Endodermal cell (in vitro differentiated cells): ENCODE data around the gene SGCE. TPM values are rescaled to one million over a fixed set of nuclear protein-coding genes. Genes with fewer than 3 reads are reported as not detected.

Source experiments
- DNase-seq: peaks from one replicate; pipeline ENCODE4 v3.0.0-alpha.2; 2017
- H3K27ac ChIP-seq: 2 replicates; pipeline ENCODE4 v1.5.1; 2013; ENCODE audit warnings: mild to moderate bottlenecking, low read depth, low read length, moderate library complexity
- H3K27me3 ChIP-seq: 2 replicates; pipeline ENCODE4 v1.6.1; 2013; ENCODE audit warnings: mild to moderate bottlenecking, low read length, moderate library complexity; ENCODE audit not compliant: insufficient read depth, control insufficient read depth, poor library complexity, severe bottlenecking
- H3K36me3 ChIP-seq: 2 replicates; pipeline ENCODE4 v1.7.0; 2013; ENCODE audit warnings: mild to moderate bottlenecking, low read length, moderate library complexity; ENCODE audit not compliant: control insufficient read depth, insufficient read depth
- H3K4me1 ChIP-seq: one replicate; pipeline ENCODE4 v1.7.0; 2013; ENCODE audit warnings: low read length; ENCODE audit not compliant: control insufficient read depth, insufficient read depth
- H3K4me3 ChIP-seq: 2 replicates; pipeline ENCODE4 v1.5.1; 2013; ENCODE audit warnings: mild to moderate bottlenecking, low read length, moderate library complexity
- H3K9ac ChIP-seq: 2 replicates; pipeline ENCODE4 v1.6.1; 2013; ENCODE audit warnings: mild to moderate bottlenecking, low read length, moderate library complexity; ENCODE audit not compliant: poor library complexity, severe bottlenecking; ENCODE audit errors: extremely low read depth
- H3K9me3 ChIP-seq: 2 replicates; pipeline ENCODE4 v1.6.1; 2013; ENCODE audit warnings: mild to moderate bottlenecking, low read length, moderate library complexity; ENCODE audit not compliant: control insufficient read depth
- H3K27ac Mint-ChIP-seq: 2 replicates; pipeline ENCODE4 v1.8.0; 2020; ENCODE audit warnings: mixed read lengths
- H3K27me3 Mint-ChIP-seq: 2 replicates; pipeline ENCODE4 v1.8.0; 2021; ENCODE audit warnings: mild to moderate bottlenecking, mixed read lengths; ENCODE audit not compliant: insufficient read depth
- H3K36me3 Mint-ChIP-seq: 2 replicates; pipeline ENCODE4 v1.8.0; 2020; ENCODE audit warnings: low read depth, mixed read lengths
- H3K4me1 Mint-ChIP-seq: 2 replicates; pipeline ENCODE4 v1.8.0; 2020; ENCODE audit warnings: mixed read lengths
- H3K4me3 Mint-ChIP-seq: 2 replicates; pipeline ENCODE4 v1.8.0; 2020; ENCODE audit warnings: mild to moderate bottlenecking, moderate library complexity, mixed read lengths
- H3K9me3 Mint-ChIP-seq: 2 replicates; pipeline ENCODE4 v1.8.0; 2020; ENCODE audit warnings: mild to moderate bottlenecking, mixed read lengths
- CTCF ChIP-seq: fragments of 200-600 bp; sonication (generic); conservative IDR thresholded peaks from 2 replicates; pipeline ENCODE4 v1.5.0; 2021; ENCODE audit warnings: antibody characterized with exemption, mild to moderate bottlenecking
- WGBS, 2 experiments: methylation state at CpG; one replicate each; pipeline versions ENCODE4 v1.1.5 to v1.1.7; 2013; ENCODE audit warnings: missing lambda C conversion rate in 2 of 2, mixed read lengths in 1 of 2; ENCODE audit not compliant: insufficient coverage in 1 of 2, insufficient read length in 1 of 2; 5-methylcytosine and 5-hydroxymethylcytosine counted together
- total RNA-seq, 2 donors: library from RNA; stranded (reverse); fragmentation: NEBNext Ultra II Directional in 1 of 2; extraction: Animal tissue kit (Norgen Biotek cat#: 25700) in 1 of 2; gene quantifications; 2 replicates in 1 of 2; 3 replicates in 1 of 2; pipeline ENCODE4 v1.2.1, GENCODE V29; 2021

SGCE gene
- total RNA-seq, 2 donors from 2014 or later = 40.9 to 45.9 TPM

DNA sequence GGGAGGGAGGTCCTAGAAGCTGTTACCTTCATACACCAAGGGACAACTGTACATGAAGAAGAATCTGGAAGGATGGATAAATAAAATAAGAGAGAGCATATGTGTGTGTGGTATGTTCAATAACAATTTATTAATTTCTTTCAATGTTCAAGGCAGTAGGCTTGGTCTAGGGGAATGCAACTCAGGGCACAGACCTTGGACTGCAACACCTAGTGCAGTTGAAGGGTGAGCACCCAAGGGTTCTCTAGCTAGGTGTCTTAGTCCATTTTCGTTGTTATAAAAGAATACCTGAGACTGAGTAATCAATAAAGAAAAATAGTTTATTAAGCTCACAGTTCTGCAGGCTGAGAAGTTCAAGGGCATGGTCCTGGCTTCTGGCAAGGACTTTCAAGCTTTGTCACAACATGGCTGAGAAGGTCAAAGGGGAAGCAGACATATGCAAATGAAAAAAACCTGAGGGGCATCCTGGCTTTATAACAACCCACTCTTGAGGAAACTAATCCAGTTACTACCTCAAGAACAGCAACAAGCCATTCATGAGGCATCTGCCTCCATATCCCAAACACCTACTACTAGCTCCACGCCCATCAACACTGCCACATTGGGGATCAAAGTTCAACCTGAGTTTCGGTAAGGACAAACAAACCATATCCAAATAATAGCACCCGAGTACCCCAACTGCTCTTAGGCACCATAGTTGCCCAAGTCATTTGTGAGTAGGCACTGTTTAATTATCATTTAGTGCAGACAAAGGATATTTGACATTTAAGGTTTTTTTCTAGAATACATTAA lies 15.7 kb upstream of the SGCE start:
- Mint-ChIP-seq H3K9me3 (no peaks in the 10 kb centered on the region), H3K36me3 (no peaks in the 10 kb centered on the region), H3K4me3 (no peak overlapping the region), H3K27me3 (no peaks in the 10 kb centered on the region), H3K4me1 (no peaks in the 10 kb centered on the region), H3K27ac (no peak overlapping the region)
- no peak overlapping the region for H3K27ac ChIP-seq
- WGBS, 2 experiments = 89 to 100% methylated on average over 3 to 4 of the region's 4 CpGs
- no peaks in the 10 kb centered on the region for H3K9me3 ChIP-seq
- H3K36me3 ChIP-seq = no peaks in the 10 kb centered on the region
- TF ChIP-seq CTCF = no peak
- no peak for DNase-seq
- no peaks in the 10 kb centered on the region for H3K27me3 ChIP-seq
- no peak overlapping the region for H3K4me3 ChIP-seq
- H3K4me1 ChIP-seq = no peaks in the 10 kb centered on the region
- no peak overlapping the region for H3K9ac ChIP-seq

DNA sequence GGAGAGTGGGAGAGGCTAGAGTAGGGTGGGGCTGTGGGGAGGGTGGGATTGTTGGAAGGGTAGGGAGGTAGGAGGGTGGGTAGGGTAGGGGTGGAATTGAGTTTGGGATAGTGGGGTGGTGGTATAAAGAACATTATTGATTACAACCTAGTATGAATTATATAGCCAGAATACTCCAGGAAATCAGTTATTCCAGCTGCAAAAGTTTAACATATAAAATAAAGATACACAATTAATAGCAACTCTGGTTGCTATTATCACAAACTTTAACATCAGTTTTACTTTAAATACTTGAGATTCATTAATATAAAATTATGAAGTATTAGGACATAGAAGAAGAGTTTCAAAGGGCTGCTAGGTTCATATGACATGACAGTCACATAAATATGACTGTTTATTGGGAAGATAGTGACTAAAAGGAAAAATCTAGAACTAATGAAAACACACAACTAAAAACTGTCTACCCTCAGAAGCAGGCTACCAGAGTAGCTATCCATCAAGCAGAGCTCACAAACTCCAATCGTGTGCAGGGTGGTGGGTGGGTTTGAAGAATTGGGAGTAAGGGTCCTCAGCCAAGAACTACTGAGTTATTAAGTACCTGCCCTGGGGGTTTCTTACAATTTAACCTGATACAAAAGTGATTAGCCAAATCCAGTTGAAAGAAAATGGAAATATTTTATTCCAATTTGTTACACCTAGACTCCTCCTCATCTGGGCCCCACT lies 14.0 kb upstream of the SGCE start:
- no peaks in the 10 kb centered on the region for H3K27me3 Mint-ChIP-seq
- H3K9ac ChIP-seq = no peak overlapping the region
- H3K27ac Mint-ChIP-seq = no peak overlapping the region
- 100% methylated on average over 1 of the region's 1 CpG; no CpG with 5 or more reads in 1 of the 2 experiments for WGBS, 2 experiments
- no peak overlapping the region for H3K4me3 Mint-ChIP-seq
- no peaks in the 10 kb centered on the region for H3K4me1 ChIP-seq
- H3K36me3 Mint-ChIP-seq = peaks cover 7% of the 10 kb centered on the region
- H3K27ac ChIP-seq = no peak overlapping the region
- no peaks in the 10 kb centered on the region for H3K4me1 Mint-ChIP-seq
- no peaks in the 10 kb centered on the region for H3K9me3 Mint-ChIP-seq
- DNase-seq = no peak
- no peak overlapping the region for H3K4me3 ChIP-seq
- H3K9me3 ChIP-seq = no peaks in the 10 kb centered on the region
- no peaks in the 10 kb centered on the region for H3K36me3 ChIP-seq
- no peaks in the 10 kb centered on the region for H3K27me3 ChIP-seq
- no peak for TF ChIP-seq CTCF

GRCh38 chr7:94666879-94667587 lies 11.1 kb upstream of the SGCE start:
- Histone ChIP-seq H3K27me3 (no peaks in the 10 kb centered on the region), H3K36me3 (no peaks in the 10 kb centered on the region), H3K4me3 (no peak overlapping the region), H3K27ac (no peak overlapping the region), H3K4me1 (no peaks in the 10 kb centered on the region), H3K9ac (no peak overlapping the region), H3K9me3 (no peaks in the 10 kb centered on the region)
- no peak overlapping the region for H3K27ac Mint-ChIP-seq
- H3K9me3 Mint-ChIP-seq = peaks cover 9% of the 10 kb centered on the region
- TF ChIP-seq CTCF = no peak
- H3K36me3 Mint-ChIP-seq = peaks cover 27% of the 10 kb centered on the region
- no peak overlapping the region for H3K4me3 Mint-ChIP-seq
- 92 to 94% methylated on average over 1 to 3 of the region's 3 CpGs for WGBS, 2 experiments
- no peak for DNase-seq
- peaks cover 2% of the 10 kb centered on the region for H3K27me3 Mint-ChIP-seq
- no peaks in the 10 kb centered on the region for H3K4me1 Mint-ChIP-seq
